PFSK-1 (cell line): ENCODE results near the gene ATXN7L1.

Experiments used
- FOXP2 ChIP-seq: optimal IDR thresholded peaks from 2 replicates; pipeline ENCODE3; 2011; ENCODE audit warnings: borderline replicate concordance, control low read depth, inconsistent platforms; ENCODE audit not compliant: insufficient read depth; ENCODE audit errors: extremely low read length, extremely low read depth
- POLR2AphosphoS5 ChIP-seq: IDR thresholded peaks from 2 replicates; pipeline ENCODE4 v1.6.1; 2012; ENCODE audit warnings: low read depth, mild to moderate bottlenecking, control low read depth, low read length, moderate library complexity
- TF ChIP-seq, protein P1 (sequence below), 2 experiments: IDR thresholded peaks; 2 replicates each; pipeline versions ENCODE4 v1.6.1 to v1.8.0; 2011 to 2012; ENCODE audit warnings: low read depth in 2 of 2, low read length in 2 of 2, control low read depth in 1 of 2, inconsistent platforms in 1 of 2, mild to moderate bottlenecking in 1 of 2, moderate library complexity in 1 of 2; ENCODE audit not compliant: insufficient read depth in 1 of 2

GRCh38 chr7:105808209-105808608 is 68.2 kb downstream of the ATXN7L1 start:
- TF ChIP-seq, protein P1, sequence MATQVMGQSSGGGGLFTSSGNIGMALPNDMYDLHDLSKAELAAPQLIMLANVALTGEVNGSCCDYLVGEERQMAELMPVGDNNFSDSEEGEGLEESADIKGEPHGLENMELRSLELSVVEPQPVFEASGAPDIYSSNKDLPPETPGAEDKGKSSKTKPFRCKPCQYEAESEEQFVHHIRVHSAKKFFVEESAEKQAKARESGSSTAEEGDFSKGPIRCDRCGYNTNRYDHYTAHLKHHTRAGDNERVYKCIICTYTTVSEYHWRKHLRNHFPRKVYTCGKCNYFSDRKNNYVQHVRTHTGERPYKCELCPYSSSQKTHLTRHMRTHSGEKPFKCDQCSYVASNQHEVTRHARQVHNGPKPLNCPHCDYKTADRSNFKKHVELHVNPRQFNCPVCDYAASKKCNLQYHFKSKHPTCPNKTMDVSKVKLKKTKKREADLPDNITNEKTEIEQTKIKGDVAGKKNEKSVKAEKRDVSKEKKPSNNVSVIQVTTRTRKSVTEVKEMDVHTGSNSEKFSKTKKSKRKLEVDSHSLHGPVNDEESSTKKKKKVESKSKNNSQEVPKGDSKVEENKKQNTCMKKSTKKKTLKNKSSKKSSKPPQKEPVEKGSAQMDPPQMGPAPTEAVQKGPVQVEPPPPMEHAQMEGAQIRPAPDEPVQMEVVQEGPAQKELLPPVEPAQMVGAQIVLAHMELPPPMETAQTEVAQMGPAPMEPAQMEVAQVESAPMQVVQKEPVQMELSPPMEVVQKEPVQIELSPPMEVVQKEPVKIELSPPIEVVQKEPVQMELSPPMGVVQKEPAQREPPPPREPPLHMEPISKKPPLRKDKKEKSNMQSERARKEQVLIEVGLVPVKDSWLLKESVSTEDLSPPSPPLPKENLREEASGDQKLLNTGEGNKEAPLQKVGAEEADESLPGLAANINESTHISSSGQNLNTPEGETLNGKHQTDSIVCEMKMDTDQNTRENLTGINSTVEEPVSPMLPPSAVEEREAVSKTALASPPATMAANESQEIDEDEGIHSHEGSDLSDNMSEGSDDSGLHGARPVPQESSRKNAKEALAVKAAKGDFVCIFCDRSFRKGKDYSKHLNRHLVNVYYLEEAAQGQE (IDR thresholded peaks at IDR 0.05; ENCODE audit: insufficient read depth in 1 of 2, low read depth in 2 of 2, low read length in 2 of 2), result no peak
- no peak for TF ChIP-seq FOXP2
- no peak for TF ChIP-seq POLR2AphosphoS5
